HG02970 (cell line): ENCODE measurements around the gene CHCHD3.
"Not testable (repeated sequence)": the region's sequence is repeated elsewhere in the genome, so short reads cannot be mapped to it uniquely, and the experiment has no call there.

Experiments
- ATAC-seq: cut with Tn5 transposase; IDR thresholded peaks from one replicate; pipeline ENCODE4 v1.9.1; 2021; ENCODE audit warnings: mild to moderate bottlenecking, moderate library complexity, moderate number of reproducible peaks; ENCODE audit not compliant: unreplicated experiment, low FRiP score

The CHCHD3 gene

DNA sequence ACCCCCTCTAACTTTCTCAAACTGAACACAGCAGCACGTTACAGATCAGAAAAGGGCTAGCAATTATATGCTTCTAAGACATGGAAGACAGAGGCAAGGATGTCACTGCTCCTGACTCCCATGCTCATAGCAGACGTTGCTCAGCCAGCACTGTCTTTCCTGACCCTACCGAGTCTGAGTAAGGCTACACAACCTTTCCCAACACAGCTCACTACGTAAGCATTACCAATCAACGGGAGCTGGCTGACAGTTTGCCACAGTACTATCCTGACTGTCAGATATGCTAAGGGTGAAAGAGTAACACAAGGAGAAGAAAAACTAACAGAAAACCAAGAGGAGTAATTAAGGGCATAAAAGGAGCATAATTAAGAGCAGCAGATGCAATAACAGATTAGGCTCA is 171.2 kb downstream of the CHCHD3 start:
- no peak for ATAC-seq

DNA sequence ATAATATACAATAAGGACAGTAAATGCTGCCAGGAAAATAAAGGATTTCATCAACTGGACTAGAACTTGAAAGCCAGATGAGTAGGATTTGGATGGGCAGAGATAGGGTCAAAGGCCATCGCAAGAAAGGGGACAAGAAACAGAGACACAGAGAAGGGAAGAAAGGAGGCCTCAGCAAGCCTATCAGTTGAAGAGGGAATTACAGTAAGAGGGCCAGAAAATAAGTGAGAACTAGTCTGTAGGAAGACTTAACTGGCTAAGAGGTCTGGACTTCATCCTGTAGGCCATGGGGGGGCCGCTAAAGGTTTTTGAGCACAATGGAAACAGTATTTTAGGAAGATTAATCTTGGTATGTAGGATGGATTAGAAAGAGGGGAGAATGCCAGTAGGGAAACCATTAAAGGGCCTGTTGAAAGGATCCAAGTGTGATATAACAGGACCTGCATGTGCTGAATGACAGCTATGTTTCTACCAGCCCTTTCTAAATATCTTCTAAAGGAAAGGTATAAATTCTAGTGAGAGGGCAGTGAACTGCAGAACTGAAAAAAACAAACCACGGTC is 174.4 kb downstream of the CHCHD3 start:
- no peak for ATAC-seq

- no peak for ATAC-seq
Measured at GRCh38 chr7:132906193-132906835, 175.6 kb downstream of the CHCHD3 start.

GRCh38 chr7:132905136-132905535 is 176.8 kb downstream of the CHCHD3 start:
- not testable (repeated sequence) for ATAC-seq

DNA sequence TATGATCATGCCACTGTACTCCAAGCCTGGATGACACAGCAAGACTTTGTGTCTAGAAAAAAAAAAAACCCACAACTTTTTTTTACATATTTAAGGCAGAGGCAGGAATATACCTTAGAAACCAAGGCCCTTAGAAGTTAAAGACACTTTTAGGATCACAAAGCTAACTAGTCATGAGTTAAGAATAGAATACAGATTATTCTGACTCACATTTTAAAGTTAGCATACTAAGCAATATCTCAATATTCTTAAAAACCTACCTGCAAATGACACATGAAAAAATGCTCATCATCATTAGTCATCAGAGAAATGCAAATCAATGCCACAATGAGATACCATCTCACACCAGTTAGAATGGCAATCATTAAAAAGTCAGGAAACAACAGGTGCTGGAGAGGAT is 177.7 kb downstream of the CHCHD3 start:
- no peak for ATAC-seq

DNA sequence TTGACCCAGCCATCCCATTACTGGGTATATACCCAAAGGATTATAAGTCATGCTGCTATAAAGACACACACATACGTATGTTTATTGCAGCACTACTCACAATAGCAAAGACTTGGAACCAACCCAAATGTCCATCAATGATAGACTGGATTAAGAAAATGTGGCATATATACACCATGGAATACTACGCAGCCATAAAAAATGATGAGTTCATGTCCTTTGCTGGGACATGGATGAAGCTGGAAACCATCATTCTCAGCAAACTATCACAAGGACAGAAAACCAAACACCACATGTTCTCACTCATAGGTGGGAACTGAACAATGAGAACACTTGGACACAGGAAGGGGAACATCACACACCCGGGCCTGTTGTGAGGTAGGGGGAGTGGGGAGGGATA is 179.6 kb downstream of the CHCHD3 start:
- ATAC-seq, result not testable (repeated sequence)

DNA sequence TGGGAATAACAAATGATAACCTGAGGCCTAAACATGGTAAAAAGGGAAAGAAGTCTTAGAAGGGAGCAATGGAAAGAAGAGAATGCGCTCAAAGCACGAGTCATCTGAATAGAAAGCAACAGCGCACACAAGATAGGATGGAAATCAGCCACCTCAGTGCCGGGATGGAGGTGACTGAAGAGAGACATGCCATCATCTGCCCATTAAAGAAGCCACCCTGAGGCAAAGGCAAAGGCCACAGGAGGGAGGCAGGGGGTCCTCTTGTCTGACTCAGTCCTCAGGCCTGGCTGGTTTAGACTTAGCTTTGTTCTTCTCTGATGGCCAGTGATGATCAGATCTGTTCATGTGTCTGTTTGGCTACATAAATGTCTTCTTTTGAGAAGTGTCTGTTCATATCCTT is 180.6 kb downstream of the CHCHD3 start:
- ATAC-seq, result no peak

DNA sequence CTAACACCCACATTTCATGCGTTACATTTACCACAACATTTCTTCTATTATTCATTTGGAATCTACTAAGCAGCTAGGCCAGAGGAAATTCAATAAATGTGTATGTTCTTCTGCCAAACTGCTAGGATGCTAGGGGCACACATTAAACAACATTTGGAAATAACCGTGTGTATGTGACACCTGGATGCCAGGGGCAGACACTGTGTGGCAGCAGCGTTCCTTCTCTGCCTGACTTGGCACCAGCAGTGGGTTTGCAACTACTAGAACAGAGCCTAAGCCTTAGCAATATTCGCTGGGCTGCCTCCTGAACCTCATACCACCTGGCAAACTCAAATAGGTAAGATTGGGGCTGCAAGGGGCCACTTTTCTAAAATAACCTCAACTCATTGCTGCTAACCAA is 182.1 kb downstream of the CHCHD3 start:
- ATAC-seq, result no peak

- not testable (repeated sequence) for ATAC-seq
Measured at GRCh38 chr7:132898641-132899175, 183.2 kb downstream of the CHCHD3 start.

- no peak for ATAC-seq
Measured at GRCh38 chr7:132897093-132897687, 184.7 kb downstream of the CHCHD3 start.

GRCh38 chr7:132895231-132895630 is 186.7 kb downstream of the CHCHD3 start:
- no peak for ATAC-seq

GRCh38 chr7:132893560-132893959 is 188.3 kb downstream of the CHCHD3 start:
- ATAC-seq, result no peak

- not testable (repeated sequence) for ATAC-seq
Measured at GRCh38 chr7:132892744-132893143, 189.1 kb downstream of the CHCHD3 start.

GRCh38 chr7:132891554-132891953 is 190.3 kb downstream of the CHCHD3 start:
- ATAC-seq, result no peak

DNA sequence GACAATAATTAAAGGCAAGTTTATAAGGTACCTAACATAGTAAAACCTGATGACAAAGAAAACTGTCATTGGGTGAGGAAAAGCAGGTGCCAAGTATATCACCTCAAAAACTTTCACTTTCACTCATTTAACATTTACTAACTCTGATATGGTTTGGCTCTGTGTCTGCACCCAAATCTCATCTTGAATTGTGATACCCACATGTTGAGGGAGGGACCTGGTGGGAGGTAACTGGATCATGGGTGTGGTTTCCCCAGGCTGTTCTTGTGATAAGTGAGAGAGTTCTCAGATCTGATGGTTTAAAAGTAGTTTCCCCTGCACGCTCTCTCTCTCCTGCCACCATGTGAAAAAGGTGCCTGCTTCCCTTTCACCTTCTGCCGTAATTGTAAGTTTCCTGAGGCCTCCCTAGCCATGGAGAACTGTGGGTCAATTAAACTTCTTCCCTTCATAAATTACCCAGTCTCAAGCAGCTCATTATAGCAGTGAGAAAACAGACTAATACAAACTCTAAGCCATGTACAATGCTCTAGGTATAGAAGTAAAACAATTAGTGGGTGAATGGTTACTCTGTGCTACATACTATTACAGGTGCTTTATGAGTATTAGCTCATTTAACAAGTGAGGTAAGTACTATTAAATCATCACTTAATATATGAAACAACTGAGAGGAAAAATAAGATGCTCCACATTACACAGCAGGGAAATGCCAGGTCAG is 199.0 kb downstream of the CHCHD3 start:
- no peak for ATAC-seq

- ATAC-seq, result no peak
Measured at GRCh38 chr7:132881317-132881716, 200.6 kb downstream of the CHCHD3 start.

GRCh38 chr7:132879579-132879978 is 202.3 kb downstream of the CHCHD3 start:
- no peak for ATAC-seq

DNA sequence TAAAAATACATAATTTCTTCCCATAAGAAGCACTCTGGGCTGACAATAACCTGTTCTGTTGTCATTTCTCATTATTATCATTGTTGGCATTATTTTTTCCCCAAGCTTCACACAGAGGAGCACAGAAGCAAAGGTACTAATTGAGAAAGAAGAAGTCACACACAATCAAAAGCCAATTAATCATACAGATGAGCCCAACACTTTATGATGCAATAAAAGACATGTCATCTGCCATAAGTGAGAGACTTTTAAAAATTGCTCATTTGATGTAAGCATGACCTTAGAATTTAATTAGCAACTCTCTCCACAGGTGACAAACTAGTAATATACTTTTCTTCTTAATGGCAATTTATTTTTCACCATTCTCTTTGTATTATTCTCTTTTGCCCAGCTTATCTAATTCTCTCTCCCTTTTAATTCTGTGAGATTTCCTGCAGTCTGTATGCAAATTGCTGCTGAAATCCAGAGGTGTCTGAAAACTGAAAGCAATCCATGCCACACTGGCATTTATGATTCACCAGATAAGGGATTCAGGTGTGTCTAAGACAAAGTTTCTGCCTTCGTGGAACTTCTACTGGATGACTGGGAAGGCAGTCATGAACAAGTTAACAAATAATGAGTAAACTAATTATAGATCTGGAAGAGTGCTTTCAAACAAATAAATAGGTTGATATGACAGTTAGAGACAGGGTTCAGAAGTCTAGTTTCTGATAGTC is 203.5 kb downstream of the CHCHD3 start:
- no peak for ATAC-seq

DNA sequence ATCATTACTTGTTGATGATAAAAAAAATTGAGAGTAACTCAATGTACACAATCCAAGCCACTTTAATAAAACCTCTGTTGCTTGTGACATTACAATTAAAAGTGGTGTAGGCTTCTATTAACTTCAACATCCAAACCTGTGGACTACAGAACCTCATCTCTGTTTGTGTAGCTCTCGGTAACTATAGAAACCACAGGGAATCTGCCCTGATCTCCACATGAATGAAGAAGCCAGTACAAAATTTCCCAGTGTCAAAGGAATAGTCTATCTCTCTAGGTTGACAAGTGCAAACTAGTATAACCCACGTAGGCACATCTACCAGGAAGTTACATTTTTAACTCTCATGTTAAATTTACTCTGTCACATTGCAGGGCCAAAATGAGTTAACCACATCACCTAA is 204.3 kb downstream of the CHCHD3 start:
- no peak for ATAC-seq

GRCh38 chr7:132876576-132876975 is 205.3 kb downstream of the CHCHD3 start:
- no peak for ATAC-seq

- no peak for ATAC-seq
Measured at GRCh38 chr7:132872034-132872433, 209.9 kb downstream of the CHCHD3 start.
